Retinal pigment epithelial cell (primary cell): ENCODE data around the gene INPP5D.

Source experiments
- DNase-seq: peaks from one replicate; pipeline ENCODE4 v3.0.0-alpha.2; 2010; ENCODE audit warnings: low read depth
- H3K4me3 ChIP-seq: 2 replicates; pipeline ENCODE4 v1.5.1; 2011; ENCODE audit warnings: mild to moderate bottlenecking, low read length, control low read depth, moderate library complexity
- TF ChIP-seq, protein P1 (sequence below): conservative IDR thresholded peaks from 2 replicates; pipeline ENCODE4 v1.5.1; 2011; ENCODE audit warnings: low read depth, low read length, control low read depth, inconsistent platforms

INPP5D gene

DNA sequence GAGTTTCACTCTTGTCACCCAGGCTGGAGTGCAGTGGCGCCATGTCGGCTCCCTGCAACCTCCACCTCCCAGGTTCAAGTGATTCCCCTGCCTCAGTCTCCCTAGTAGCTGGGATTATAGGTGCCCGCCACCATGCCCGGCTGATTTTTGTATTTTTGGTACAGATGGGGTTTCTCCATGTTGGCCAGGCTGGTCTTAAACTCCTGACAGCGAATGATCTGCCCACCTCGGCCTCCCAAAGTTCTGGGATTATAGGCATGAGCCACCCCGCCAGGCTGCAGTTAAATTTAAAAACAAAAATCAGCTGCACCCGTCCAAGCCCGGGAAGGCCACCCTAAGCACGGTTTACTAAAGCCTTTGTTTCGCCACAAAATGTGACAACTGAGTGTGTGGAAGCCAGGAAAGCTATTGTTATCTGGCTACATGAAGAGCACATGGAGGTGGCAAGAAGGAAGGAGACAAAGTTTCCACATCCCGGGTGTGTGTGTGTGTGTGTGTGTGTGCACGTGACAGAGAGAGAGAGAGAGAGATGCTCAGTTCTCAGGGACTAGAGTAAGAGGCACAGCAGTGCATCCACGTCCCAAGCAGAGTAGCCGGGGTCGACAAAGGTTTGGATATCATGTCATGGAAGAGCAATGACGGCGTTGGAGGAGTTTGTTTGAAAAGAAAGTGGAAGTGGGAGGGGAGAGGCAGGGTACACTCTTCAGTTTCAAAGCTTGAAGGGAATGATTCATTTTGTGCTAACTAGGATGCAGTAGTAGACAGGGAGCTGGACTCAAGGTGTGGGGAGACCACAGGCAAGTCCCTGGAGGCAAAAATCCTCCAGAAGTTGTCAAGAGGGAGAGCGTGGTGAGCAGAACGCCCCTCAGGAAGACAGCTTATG is 20.1 kb downstream of the INPP5D start:
- H3K4me3 ChIP-seq = no peak overlapping the region
- DNase-seq = no peak
- TF ChIP-seq, protein P1, sequence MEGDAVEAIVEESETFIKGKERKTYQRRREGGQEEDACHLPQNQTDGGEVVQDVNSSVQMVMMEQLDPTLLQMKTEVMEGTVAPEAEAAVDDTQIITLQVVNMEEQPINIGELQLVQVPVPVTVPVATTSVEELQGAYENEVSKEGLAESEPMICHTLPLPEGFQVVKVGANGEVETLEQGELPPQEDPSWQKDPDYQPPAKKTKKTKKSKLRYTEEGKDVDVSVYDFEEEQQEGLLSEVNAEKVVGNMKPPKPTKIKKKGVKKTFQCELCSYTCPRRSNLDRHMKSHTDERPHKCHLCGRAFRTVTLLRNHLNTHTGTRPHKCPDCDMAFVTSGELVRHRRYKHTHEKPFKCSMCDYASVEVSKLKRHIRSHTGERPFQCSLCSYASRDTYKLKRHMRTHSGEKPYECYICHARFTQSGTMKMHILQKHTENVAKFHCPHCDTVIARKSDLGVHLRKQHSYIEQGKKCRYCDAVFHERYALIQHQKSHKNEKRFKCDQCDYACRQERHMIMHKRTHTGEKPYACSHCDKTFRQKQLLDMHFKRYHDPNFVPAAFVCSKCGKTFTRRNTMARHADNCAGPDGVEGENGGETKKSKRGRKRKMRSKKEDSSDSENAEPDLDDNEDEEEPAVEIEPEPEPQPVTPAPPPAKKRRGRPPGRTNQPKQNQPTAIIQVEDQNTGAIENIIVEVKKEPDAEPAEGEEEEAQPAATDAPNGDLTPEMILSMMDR = no peak

DNA sequence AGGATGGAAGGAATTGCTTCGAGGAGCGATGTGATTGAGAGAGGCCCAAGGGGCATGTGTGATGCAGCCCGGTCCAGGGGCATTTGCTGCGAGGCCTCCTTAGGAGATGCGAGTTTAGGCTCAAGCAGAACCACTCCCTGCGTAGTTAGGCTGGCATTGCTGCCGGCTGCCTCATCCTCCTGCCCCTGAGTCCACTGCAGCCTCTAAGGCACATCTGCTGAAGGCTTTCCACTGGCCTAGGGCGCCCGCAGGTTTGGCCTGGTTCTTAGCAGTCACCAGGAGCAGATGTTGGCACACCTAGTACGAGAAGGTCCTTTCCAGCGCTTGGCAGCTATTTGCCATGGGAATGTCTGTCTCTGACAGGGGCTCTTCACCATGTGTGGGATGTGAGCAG is 20.7 kb downstream of the INPP5D start:
- TF ChIP-seq, protein P1 = no peak
- DNase-seq = no peak
- no peak overlapping the region for H3K4me3 ChIP-seq

DNA sequence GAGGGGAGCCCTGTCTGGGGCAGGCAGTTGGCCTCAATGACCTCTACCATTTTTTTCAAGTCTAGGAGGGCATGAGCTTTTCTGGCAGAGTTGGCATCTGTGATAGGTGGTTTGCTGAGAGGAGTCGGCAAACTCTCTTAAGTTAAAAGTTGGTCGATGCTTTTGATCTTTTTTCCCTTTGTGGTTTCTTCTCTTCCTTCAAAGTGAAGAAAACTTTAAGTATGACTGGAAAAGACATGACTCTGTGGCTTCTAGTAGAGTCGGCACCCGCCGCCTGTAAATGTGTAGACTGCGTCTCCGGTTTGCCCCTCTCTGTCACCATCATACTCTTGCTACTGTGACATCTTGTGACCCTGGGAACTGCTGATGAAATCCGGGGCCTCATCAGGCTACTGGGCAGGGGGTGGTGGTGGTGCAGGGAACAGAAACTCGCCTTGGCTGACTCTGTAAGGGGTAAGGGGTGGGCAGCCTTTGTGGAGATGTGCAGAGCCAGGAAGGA is 21.1 kb downstream of the INPP5D start:
- TF ChIP-seq, protein P1 = no peak
- no peak for DNase-seq
- no peak overlapping the region for H3K4me3 ChIP-seq

DNA sequence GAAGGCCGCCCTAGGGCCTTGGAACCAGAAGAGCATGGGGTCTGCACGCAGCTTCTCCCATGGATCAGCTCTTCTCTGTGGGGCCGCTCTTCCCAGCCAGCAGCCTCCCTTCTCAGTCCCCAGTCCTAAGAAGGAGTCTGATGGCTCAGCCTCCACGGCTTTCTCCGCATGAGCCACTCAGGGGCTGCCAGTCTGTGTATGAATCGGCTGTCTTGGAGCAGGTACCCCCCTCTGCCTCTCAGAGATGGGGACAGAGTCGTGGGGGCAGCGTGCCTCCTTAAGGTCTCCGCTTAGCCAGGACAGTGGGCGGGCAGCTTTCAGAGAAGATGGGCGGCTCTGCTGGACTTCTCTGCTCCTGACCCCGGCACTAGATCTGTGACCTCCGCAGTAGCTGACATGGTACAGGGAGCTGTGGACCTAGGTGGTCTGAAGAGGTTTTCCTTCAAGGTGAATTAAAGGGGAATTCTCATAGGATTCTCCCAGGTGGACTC is 21.6 kb downstream of the INPP5D start:
- no peak overlapping the region for H3K4me3 ChIP-seq
- TF ChIP-seq, protein P1 = no peak
- DNase-seq = no peak

DNA sequence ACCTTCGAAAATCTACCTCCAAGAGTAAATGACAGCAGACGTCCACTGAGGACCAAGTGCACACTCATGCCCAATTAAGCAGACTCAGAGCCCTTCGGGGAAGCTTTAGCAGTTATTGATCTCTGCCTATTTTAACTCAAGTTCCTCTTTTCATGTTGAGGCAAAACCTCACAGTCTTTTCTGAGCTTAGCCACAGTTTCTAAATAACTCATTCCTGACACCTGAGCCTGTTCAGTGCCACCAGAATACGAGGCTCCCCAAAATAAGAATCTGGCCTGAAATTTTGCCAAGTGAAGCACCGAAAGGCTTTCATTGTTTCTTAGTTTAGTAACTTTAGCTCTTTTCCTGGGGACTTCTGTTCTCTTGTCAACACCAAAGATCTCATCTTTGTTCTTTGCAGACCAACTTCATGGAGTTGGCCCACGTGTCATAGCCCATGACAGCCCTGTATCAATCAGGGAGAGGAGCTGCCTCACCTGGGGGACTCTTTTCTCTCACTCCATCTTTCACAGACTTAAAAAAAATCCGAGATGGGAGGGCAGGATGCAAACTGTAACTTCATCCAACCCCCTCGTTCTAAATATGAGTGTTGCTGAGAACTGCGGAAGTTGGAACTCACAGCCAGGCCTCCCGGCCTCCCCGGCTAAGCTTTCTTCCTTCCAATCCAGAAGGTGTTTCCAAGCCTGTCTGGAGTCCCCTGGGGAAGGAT is 22.2 kb downstream of the INPP5D start:
- H3K4me3 ChIP-seq = no peak overlapping the region
- TF ChIP-seq, protein P1 = no peak
- DNase-seq = no peak

DNA sequence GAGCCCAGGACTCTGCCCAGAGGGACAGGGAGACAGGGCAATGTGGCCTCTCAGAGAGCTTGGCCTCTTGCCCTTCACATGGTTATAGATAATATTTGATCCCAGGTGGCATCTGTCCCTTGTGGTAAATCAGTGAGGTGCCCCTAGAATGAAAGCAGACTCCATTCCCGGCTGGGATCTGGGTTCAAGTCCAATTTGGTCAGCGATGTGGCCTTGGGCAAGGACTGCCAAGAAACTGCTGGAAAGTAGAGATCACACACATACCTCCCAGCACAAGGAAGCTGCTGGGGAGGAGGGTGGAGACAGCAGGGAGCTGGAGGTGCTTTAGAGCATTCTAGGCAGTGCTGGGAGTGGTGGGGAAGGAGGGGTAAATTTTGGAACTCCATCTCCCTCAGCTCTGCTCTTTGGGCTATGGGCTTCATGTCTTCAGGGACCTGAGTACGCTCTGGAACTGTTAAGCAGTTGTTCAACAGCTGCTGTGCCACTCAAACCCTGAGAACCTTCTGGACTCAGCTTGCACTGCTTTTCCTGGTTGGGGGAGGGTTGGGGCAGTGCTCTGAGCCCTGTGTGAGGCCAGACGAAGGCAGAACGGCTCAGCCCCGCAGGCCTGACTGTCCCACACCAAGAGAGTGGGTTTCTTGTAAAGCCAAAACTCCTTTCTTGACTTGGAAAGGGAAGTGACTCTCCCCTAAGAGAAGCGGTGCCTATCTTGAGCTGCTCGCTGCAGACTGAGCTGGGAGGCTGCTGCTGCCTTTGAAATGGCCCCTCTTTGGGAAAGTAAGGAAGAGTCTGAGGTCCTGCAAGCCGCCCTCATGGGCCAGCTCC is 23.0 kb downstream of the INPP5D start:
- TF ChIP-seq, protein P1 = no peak
- no peak overlapping the region for H3K4me3 ChIP-seq
- DNase-seq = no peak
